ENCODE measurements around the gene MAGI2. TPM values are rescaled to one million over a fixed set of nuclear protein-coding genes. Genes with fewer than 3 reads are reported as not detected.

The MAGI2 gene
- total RNA-seq, 1 experiment from 2014 or later = 0.22 TPM

DNA sequence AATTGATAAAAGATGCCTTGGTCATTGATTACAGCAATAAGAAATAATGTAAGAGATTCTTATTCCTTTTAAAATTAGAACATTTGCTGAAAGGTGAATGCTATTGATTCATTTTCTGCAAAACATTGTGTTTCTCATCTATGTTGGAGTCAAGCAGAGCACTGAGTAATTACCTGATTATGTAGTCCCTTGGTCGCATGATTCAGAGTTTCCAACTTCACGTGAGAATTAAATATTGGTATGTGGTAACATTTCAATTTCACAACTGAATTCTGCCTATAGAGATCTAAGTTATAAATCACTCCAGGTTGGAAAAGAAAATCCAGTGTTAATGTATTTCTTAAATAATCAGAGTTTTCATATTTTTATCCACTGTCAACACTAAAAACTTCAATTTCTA lies 953.5 kb downstream of the MAGI2 start:
- POLR2A ChIA-PET = no interaction called here
- H4K20me1 ChIP-seq (ENCODE audit: insufficient read depth) = no peaks in the 10 kb centered on the region
- H3K9ac ChIP-seq (ENCODE audit: low read length) = no peak overlapping the region
- TF ChIP-seq POLR2A (IDR thresholded peaks at IDR 0.05; ENCODE audit: borderline replicate concordance, extremely low read depth, insufficient read depth, insufficient read length) (no peak), ELF1 (IDR thresholded peaks at IDR 0.05; ENCODE audit: borderline replicate concordance, low read depth) (no peak), ZNF274 (IDR thresholded peaks at IDR 0.05; ENCODE audit: low read depth, low read length) (no peak), SP1 (IDR thresholded peaks at IDR 0.05; ENCODE audit: low read depth) (no peak), CBX3 (IDR thresholded peaks at IDR 0.05; ENCODE audit: low read depth) (no peak), TCF7L2 (IDR thresholded peaks at IDR 0.05; ENCODE audit: borderline replicate concordance, extremely low read depth, insufficient read depth, insufficient read length) (no peak), YY1 (IDR thresholded peaks at IDR 0.05; ENCODE audit: extremely low read depth, insufficient replicate concordance, low read depth, low read length) (no peak), RAD21 (IDR thresholded peaks at IDR 0.05; ENCODE audit: low read depth) (no peak)
- TF ChIP-seq, protein P1, sequence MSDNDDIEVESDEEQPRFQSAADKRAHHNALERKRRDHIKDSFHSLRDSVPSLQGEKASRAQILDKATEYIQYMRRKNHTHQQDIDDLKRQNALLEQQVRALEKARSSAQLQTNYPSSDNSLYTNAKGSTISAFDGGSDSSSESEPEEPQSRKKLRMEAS (IDR thresholded peaks at IDR 0.05) = no peak
- no peaks in the 10 kb centered on the region for H3K9me3 ChIP-seq (ENCODE audit: control insufficient read depth in 1 of 2, insufficient read depth in 1 of 2, low read depth in 1 of 2, low read length in 2 of 2)
- H3K4me3 ChIP-seq (replicated peaks in 1 of 2; ENCODE audit: low read depth in 1 of 2, low read length in 2 of 2) = no peak overlapping the region
- H2AFZ ChIP-seq (ENCODE audit: low read depth, low read length, poor library complexity, severe bottlenecking) = no peak overlapping the region
- ATAC-seq (no peak), DNase-seq (ENCODE audit: low read depth, low spot score) (no peak)
- intact Hi-C loops (cut with micrococcal nuclease) = no loop called here
- no peaks in the 10 kb centered on the region for H3K9me2 ChIP-seq (ENCODE audit: insufficient read depth)
- CTCF ChIA-PET = no interaction called here
- RAD21 ChIA-PET (ENCODE audit: low non-redundant PET in 1 of 2, low total read pairs in 2 of 2, uncharacterized antibody in 2 of 2, unreplicated experiment in 2 of 2) = no interaction called here
- no peak overlapping the region for H3K27ac ChIP-seq (ENCODE audit: low read depth, low read length)
- BruUV-seq (replicated peaks) = no TSS peak
- no peaks in the 10 kb centered on the region for H3K36me3 ChIP-seq (ENCODE audit: control insufficient read depth in 1 of 2, insufficient read depth in 2 of 2, low read length in 2 of 2)
- H3K4me2 ChIP-seq (ENCODE audit: low read length) = no peak overlapping the region
- H3K4me1 ChIP-seq (ENCODE audit: control insufficient read depth in 1 of 2, insufficient read depth in 2 of 2, low read length in 2 of 2) = no peaks in the 10 kb centered on the region
- H3K79me2 ChIP-seq (ENCODE audit: insufficient read depth, low read length) = no peaks in the 10 kb centered on the region
- H3K27me3 ChIP-seq (ENCODE audit: insufficient read depth, low read length) = peaks cover 27% of the 10 kb centered on the region

DNA sequence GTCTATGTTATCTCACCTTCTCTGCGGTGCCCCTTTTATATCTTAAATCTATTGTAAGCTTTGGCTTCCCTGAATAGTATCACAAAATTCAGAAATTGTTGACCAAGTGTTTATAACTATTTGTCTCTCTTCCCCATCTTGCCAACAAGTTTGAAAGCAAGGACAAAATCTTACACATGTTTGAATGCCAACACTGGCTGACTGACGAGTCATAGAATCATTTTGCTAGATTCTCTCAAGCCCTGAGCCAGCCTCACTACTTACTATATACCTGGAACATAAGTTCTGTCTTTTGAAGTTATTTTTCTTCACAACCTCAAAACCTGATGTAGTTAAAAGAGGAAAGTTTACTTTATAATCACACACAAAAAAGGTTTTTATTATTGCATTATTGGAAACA lies 954.2 kb downstream of the MAGI2 start:
- CTCF ChIA-PET = interaction anchor here (0.6 kb wide), 1 partner anchor 318 kb away, joined by 4 read pairs; no protein-coding TSS in a partner anchor
- Histone ChIP-seq H3K27ac (ENCODE audit: low read depth, low read length) (no peak overlapping the region), H4K20me1 (ENCODE audit: insufficient read depth) (no peaks in the 10 kb centered on the region), H3K4me1 (ENCODE audit: control insufficient read depth in 1 of 2, insufficient read depth in 2 of 2, low read length in 2 of 2) (no peaks in the 10 kb centered on the region), H3K4me3 (replicated peaks in 1 of 2; ENCODE audit: low read depth in 1 of 2, low read length in 2 of 2) (no peak overlapping the region), H2AFZ (ENCODE audit: low read depth, low read length, poor library complexity, severe bottlenecking) (no peak overlapping the region), H3K27me3 (ENCODE audit: insufficient read depth, low read length) (peaks cover 33% of the 10 kb centered on the region), H3K79me2 (ENCODE audit: insufficient read depth, low read length) (no peaks in the 10 kb centered on the region), H3K9ac (ENCODE audit: low read length) (no peak overlapping the region), H3K4me2 (ENCODE audit: low read length) (no peak overlapping the region), H3K9me2 (ENCODE audit: insufficient read depth) (no peaks in the 10 kb centered on the region), H3K36me3 (ENCODE audit: control insufficient read depth in 1 of 2, insufficient read depth in 2 of 2, low read length in 2 of 2) (no peaks in the 10 kb centered on the region), H3K9me3 (ENCODE audit: control insufficient read depth in 1 of 2, insufficient read depth in 1 of 2, low read depth in 1 of 2, low read length in 2 of 2) (no peaks in the 10 kb centered on the region)
- ATAC-seq (no peak), DNase-seq (ENCODE audit: low read depth, low spot score) (no peak)
- POLR2A ChIA-PET = no interaction called here
- intact Hi-C loops (cut with micrococcal nuclease) = no loop called here
- RAD21 ChIA-PET (ENCODE audit: low non-redundant PET in 1 of 2, low total read pairs in 2 of 2, uncharacterized antibody in 2 of 2, unreplicated experiment in 2 of 2) = no interaction called here
- TF ChIP-seq EZH2phosphoT487 (IDR thresholded peaks at IDR 0.05; ENCODE audit: borderline replicate concordance) (no peak), JUND (IDR thresholded peaks at IDR 0.05) (no peak), FOSL1 (IDR thresholded peaks at IDR 0.05; ENCODE audit: low read depth) (no peak), EZH2 (IDR thresholded peaks at IDR 0.05) (no peak), TCF7L2 (IDR thresholded peaks at IDR 0.05; ENCODE audit: borderline replicate concordance, extremely low read depth, insufficient read depth, insufficient read length) (no peak), EGR1 (IDR thresholded peaks at IDR 0.05; ENCODE audit: low read depth) (no peak), POLR2A (IDR thresholded peaks at IDR 0.05; ENCODE audit: borderline replicate concordance, extremely low read depth, insufficient read depth, insufficient read length) (no peak)
- TF ChIP-seq, protein P2, sequence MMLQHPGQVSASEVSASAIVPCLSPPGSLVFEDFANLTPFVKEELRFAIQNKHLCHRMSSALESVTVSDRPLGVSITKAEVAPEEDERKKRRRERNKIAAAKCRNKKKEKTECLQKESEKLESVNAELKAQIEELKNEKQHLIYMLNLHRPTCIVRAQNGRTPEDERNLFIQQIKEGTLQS (IDR thresholded peaks at IDR 0.05) = no peak
- no TSS peak for BruUV-seq (replicated peaks)
